H1 (cell line): ENCODE measurements around the gene PRMT5. TPM values are rescaled to one million over a fixed set of nuclear protein-coding genes. Genes with fewer than 3 reads are reported as not detected.

Experiments used
- ASH2L ChIP-seq: fragments of 200-600, 300-600 bp; sonication (generic); IDR thresholded peaks from one replicate; pipeline ENCODE4 v1.7.1; 2017; ENCODE audit warnings: low read length
- BRCA1 ChIP-seq: IDR thresholded peaks from 2 replicates; pipeline ENCODE4 v1.6.1; 2012; ENCODE audit warnings: low read depth, low read length, improper control_type of control experiment
- CBX5 ChIP-seq: fragments of 300-800, 300-1000 bp; sonication (generic); IDR thresholded peaks from 2 replicates; pipeline ENCODE4 v1.7.1; 2016; ENCODE audit warnings: antibody characterized with exemption, low read length, low read depth
- CBX8 ChIP-seq: fragments of 300-800, 300-1000 bp; sonication (generic); IDR thresholded peaks from 2 replicates; pipeline ENCODE4 v1.7.1; 2016; ENCODE audit warnings: low read depth, low read length, borderline replicate concordance
- CHD1 ChIP-seq: IDR thresholded peaks from 2 replicates; pipeline ENCODE4 v1.6.1; 2012; ENCODE audit warnings: low read depth, low read length, improper control_type of control experiment
- CREB1 ChIP-seq: IDR thresholded peaks from 2 replicates; pipeline ENCODE4 v1.6.1; 2012; ENCODE audit warnings: inconsistent platforms
- EZH2 ChIP-seq: fragments of 200-600 bp; sonication (generic); IDR thresholded peaks from 2 replicates; pipeline ENCODE4 v1.7.1; 2012; ENCODE audit warnings: low read depth, mild to moderate bottlenecking, moderate library complexity, low read length, inconsistent platforms; ENCODE audit not compliant: severe bottlenecking
- FOSL1 ChIP-seq: IDR thresholded peaks from 2 replicates; pipeline ENCODE4 v1.6.1; 2011; ENCODE audit warnings: mild to moderate bottlenecking, low read depth, low read length, moderate library complexity; ENCODE audit not compliant: insufficient read depth
- GABPA ChIP-seq: IDR thresholded peaks from 2 replicates; pipeline ENCODE4 v1.6.1; 2011; ENCODE audit warnings: mild to moderate bottlenecking, low read length, moderate library complexity, borderline replicate concordance; ENCODE audit not compliant: insufficient read depth
- GTF2F1 ChIP-seq: IDR thresholded peaks from 2 replicates; pipeline ENCODE4 v1.6.1; 2012; ENCODE audit warnings: low read depth, low read length, improper control_type of control experiment, borderline replicate concordance
- JUN ChIP-seq: IDR thresholded peaks from 2 replicates; pipeline ENCODE4 v1.6.1; 2011; ENCODE audit warnings: low read depth, mild to moderate bottlenecking, improper control_type of control experiment, low read length
- POLR2A ChIP-seq, 2 experiments: IDR thresholded peaks; 1 replicate in 1 of 2; 2 replicates in 1 of 2; pipeline ENCODE4 v1.6.1; 2011; ENCODE audit warnings: low read depth in 2 of 2, low read length in 2 of 2, mild to moderate bottlenecking in 2 of 2; ENCODE audit errors: control extremely low read depth in 1 of 2
- RBBP5 ChIP-seq: IDR thresholded peaks from 2 replicates; pipeline ENCODE4 v1.7.1; 2012; ENCODE audit warnings: low read depth, mild to moderate bottlenecking, inconsistent platforms, low read length, moderate library complexity, borderline replicate concordance
- SIRT6 ChIP-seq: IDR thresholded peaks from one replicate; pipeline ENCODE4 v1.7.1; 2012; ENCODE audit warnings: low read length, inconsistent platforms
- SP1 ChIP-seq: IDR thresholded peaks from 2 replicates; pipeline ENCODE4 v1.6.1; 2011; ENCODE audit warnings: low read depth, low read length
- SP2 ChIP-seq: IDR thresholded peaks from 2 replicates; pipeline ENCODE4 v1.6.1; 2012; ENCODE audit warnings: mild to moderate bottlenecking, low read length, inconsistent platforms
- TAF1 ChIP-seq: IDR thresholded peaks from 2 replicates; pipeline ENCODE4 v1.6.1; 2011; ENCODE audit warnings: mild to moderate bottlenecking, low read depth, low read length
- TCF12 ChIP-seq: IDR thresholded peaks from 2 replicates; pipeline ENCODE4 v1.6.1; 2011; ENCODE audit warnings: low read depth, mild to moderate bottlenecking, low read length
- TEAD4 ChIP-seq: IDR thresholded peaks from 2 replicates; pipeline ENCODE4 v1.6.1; 2012; ENCODE audit warnings: low read depth, low read length, inconsistent platforms, mixed read lengths
- YY1 ChIP-seq: IDR thresholded peaks from 2 replicates; pipeline ENCODE4 v1.6.1; 2011; ENCODE audit warnings: low read depth, mild to moderate bottlenecking, low read length
- polyA plus RNA-seq, 7 experiments: library from polyadenylated mRNA; depleted of rRNA in 3 of 7; stranded (reverse) in 5 of 7; unstranded in 2 of 7; fragments of >200 nt in 5 of 7; fragments of 200-250 nt in 2 of 7; gene quantifications; 1 replicate in 5 of 7; 2 replicates in 1 of 7; 4 replicates in 1 of 7; pipeline versions ENCODE4 v1.2.1 to v1.2.3, GENCODE V29; 2011 to 2013; ENCODE audit warnings: missing spikeins in 2 of 7, mixed read lengths in 2 of 7
- total RNA-seq: library from RNA; stranded (reverse); fragmentation: NEBNext Ultra II Directional; extraction: Animal tissue kit (Norgen Biotek cat#: 25700); gene quantifications from 2 replicates; pipeline ENCODE4 v1.2.1, GENCODE V29; 2021
- TF ChIP-seq, protein P1 (sequence below): IDR thresholded peaks from 2 replicates; pipeline ENCODE4 v1.6.1; 2011; ENCODE audit warnings: low read depth, mild to moderate bottlenecking, low read length; ENCODE audit not compliant: insufficient read depth
- TF ChIP-seq, protein P2 (sequence below): IDR thresholded peaks from 2 replicates; pipeline ENCODE4 v1.6.1; 2012; ENCODE audit warnings: inconsistent platforms
- TF ChIP-seq, protein P3 (sequence below): IDR thresholded peaks from 2 replicates; pipeline ENCODE4 v1.6.1; 2012; ENCODE audit warnings: low read length, inconsistent platforms

Gene PRMT5
- total and polyA plus RNA-seq, 2 of the 8 experiments (the other 6 are each of a cell fraction or from before 2014, with no cell fraction given) = 171 to 402 TPM

DNA sequence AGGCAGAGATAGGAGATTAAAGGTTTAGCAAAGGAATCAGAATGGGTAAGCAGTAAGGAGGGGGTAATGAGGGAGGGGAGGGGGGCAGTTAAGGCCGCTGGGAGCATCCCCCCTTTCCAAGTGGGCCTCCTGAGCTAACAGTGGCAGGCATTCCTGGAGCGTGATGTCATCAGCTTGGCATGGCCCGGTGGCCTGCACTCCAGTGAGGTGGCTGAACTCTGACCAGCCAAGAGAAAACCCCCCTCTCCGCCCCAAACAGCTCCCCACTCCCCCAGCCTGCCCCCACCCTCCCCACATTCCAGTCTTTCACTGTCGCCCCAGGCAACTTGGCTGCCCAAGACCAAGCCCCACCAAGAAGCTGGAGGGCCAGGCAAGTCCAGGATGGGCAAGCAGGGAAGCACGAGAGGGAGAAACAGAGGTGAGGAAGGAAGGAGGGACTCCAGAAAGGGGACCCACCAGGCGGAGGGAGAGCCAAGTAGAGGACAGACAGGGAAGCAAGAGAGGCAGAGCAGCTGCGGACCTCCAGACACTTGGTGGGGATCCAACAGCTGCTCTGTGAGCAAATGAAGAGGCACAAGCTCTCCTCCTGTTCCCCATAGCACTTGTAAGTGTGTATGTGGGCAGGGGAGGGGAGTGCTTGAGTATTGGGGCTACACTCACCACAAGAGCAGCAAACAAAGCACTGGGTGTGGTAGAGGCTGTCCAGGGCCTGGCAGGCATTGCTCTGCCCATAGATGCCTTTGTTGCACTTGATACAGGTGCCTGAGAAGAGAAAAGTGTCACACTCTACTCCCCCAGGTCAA lies 48.7 kb upstream of the PRMT5 start (continued):
- TF ChIP-seq, protein P1, sequence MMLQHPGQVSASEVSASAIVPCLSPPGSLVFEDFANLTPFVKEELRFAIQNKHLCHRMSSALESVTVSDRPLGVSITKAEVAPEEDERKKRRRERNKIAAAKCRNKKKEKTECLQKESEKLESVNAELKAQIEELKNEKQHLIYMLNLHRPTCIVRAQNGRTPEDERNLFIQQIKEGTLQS = peak; percentile 77; the same call in 1 of the 2 replicates
- TF ChIP-seq EZH2 (no peak), CREB1 (peak; percentile 83), CBX5 (no peak), CHD1 (no peak), RBBP5 (no peak), FOSL1 (no peak), TAF1 (no peak), GABPA (no peak), SP2 (no peak), ASH2L (peak; percentile 52), SP1 (peak; percentile 92), TEAD4 (peak; percentile 97), SIRT6 (no peak), GTF2F1 (no peak), JUN (peak; percentile 96), POLR2A (IDR thresholded peaks at IDR 0.05; ENCODE audit: control extremely low read depth in 1 of 2, low read depth in 2 of 2, low read length in 2 of 2) (peak in 1 of 2 experiments; percentile 54; a peak in 1 of 3 replicates), YY1 (no peak; the same call in 1 of the 2 replicates), TCF12 (0 out of 2 replicates have a peak, but pooled peaks have one; percentile 62), BRCA1 (no peak), CBX8 (no peak)
- TF ChIP-seq, protein P2, sequence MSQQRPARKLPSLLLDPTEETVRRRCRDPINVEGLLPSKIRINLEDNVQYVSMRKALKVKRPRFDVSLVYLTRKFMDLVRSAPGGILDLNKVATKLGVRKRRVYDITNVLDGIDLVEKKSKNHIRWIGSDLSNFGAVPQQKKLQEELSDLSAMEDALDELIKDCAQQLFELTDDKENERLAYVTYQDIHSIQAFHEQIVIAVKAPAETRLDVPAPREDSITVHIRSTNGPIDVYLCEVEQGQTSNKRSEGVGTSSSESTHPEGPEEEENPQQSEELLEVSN = 0 out of 2 replicates have a peak, but pooled peaks have one; percentile 12
- TF ChIP-seq, protein P3, sequence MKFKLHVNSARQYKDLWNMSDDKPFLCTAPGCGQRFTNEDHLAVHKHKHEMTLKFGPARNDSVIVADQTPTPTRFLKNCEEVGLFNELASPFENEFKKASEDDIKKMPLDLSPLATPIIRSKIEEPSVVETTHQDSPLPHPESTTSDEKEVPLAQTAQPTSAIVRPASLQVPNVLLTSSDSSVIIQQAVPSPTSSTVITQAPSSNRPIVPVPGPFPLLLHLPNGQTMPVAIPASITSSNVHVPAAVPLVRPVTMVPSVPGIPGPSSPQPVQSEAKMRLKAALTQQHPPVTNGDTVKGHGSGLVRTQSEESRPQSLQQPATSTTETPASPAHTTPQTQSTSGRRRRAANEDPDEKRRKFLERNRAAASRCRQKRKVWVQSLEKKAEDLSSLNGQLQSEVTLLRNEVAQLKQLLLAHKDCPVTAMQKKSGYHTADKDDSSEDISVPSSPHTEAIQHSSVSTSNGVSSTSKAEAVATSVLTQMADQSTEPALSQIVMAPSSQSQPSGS = peak; percentile 91
